Measurements from ENCODE around the gene FBXW11. TPM values are rescaled to one million over a fixed set of nuclear protein-coding genes. Genes with fewer than 3 reads are reported as not detected.

The FBXW11 gene
- polyA plus RNA-seq, 1 experiment, result 77.1 TPM

DNA sequence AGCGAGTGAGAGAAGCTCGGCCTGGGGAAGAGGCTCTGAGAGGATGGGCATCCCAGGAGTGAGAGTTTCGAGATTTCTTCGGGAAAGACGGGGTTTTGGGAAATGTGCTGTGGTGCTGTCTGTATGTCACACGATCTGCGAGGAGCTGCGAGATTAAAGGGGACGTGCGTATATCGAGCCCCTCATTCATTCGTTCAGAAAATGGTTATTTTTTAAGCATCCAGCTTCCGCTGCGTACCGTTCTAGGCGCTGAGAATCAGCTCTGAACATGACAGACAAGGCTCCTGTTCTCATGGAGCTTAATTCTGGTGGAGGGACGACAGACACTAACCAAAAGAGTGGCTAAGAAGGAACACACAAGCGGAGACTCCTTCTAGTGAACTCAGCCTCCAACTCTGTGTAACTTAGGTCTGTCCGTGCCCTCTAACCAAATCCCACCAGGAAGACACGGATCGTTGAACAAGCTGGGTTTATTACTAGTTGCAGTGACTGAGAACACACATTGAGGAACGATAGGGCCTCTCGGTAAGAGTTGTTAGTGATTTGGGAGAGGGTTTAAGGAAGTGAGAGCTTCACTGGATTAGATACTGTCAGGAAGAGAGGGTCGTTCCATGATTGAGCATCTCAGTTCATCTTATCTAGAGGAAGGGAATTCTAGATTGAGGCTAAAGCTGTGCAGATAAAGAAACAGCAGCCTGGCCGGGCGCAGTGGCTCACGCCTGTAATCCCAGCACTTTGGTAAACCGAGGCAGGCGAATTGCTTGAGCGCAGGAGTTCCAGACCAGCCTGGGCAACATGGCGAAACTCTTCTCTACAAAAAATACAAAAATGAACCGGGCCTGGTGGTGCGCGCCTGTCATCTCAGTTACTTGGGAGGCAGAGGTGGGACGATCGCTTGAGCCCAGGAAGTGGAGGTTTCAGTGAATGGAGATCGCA is 1.0 kb upstream of the FBXW11 start:
- DNase-seq (ENCODE audit: low read depth, low spot score), result no peak
- TF ChIP-seq, protein P1, sequence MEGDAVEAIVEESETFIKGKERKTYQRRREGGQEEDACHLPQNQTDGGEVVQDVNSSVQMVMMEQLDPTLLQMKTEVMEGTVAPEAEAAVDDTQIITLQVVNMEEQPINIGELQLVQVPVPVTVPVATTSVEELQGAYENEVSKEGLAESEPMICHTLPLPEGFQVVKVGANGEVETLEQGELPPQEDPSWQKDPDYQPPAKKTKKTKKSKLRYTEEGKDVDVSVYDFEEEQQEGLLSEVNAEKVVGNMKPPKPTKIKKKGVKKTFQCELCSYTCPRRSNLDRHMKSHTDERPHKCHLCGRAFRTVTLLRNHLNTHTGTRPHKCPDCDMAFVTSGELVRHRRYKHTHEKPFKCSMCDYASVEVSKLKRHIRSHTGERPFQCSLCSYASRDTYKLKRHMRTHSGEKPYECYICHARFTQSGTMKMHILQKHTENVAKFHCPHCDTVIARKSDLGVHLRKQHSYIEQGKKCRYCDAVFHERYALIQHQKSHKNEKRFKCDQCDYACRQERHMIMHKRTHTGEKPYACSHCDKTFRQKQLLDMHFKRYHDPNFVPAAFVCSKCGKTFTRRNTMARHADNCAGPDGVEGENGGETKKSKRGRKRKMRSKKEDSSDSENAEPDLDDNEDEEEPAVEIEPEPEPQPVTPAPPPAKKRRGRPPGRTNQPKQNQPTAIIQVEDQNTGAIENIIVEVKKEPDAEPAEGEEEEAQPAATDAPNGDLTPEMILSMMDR (IDR thresholded peaks at IDR 0.05; ENCODE audit: low read depth, low read length), result no peak
- POLR2A ChIA-PET, result interaction anchor here (0.5 to 1.6 kb wide), 8 partner anchors 10 to 412 kb away, joined by 3 to 8 read pairs (median 4); partner anchors contain the start of gene UBTD2
- Histone ChIP-seq H3K27me3 (ENCODE audit: control insufficient read depth, insufficient read depth, low read length) (no peaks in the 10 kb centered on the region), H3K9me3 (ENCODE audit: control insufficient read depth, insufficient read depth, low read length) (peaks cover 3% of the 10 kb centered on the region; the same call in 1 of the 2 replicates), H3K4me3 (ENCODE audit: low read depth, low read length) (peak overlapping the region; percentile 95), H3K27ac (ENCODE audit: low read depth, low read length) (peak overlapping the region; percentile 99)
- CTCF ChIA-PET, result interaction anchor here (0.6 to 7.3 kb wide), 7 partner anchors 8 to 589 kb away, joined by 3 to 59 read pairs (median 5); partner anchors contain the start of genes FGF18 and STK10

GRCh38 chr5:172005708-172006320 is 624 bp downstream of the FBXW11 start:
- Histone ChIP-seq H3K27me3 (ENCODE audit: control insufficient read depth, insufficient read depth, low read length) (no peaks in the 10 kb centered on the region), H3K9me3 (ENCODE audit: control insufficient read depth, insufficient read depth, low read length) (peaks cover 3% of the 10 kb centered on the region; the same call in 1 of the 2 replicates), H3K27ac (ENCODE audit: low read depth, low read length) (peak overlapping the region; percentile 71), H3K4me3 (ENCODE audit: low read depth, low read length) (peak overlapping the region; percentile 95)
- ChIA-PET CTCF (interaction anchor here (0.9 to 7.3 kb wide), 4 partner anchors 8 to 288 kb away, joined by 3 to 59 read pairs (median 6); no protein-coding TSS in a partner anchor), POLR2A (interaction anchor here (0.6 to 1.6 kb wide), 9 partner anchors 8 to 485 kb away, joined by 3 to 8 read pairs (median 5); partner anchors contain the start of gene STK10)
- DNase-seq (ENCODE audit: low read depth, low spot score), result no peak
- TF ChIP-seq, protein P1 (IDR thresholded peaks at IDR 0.05; ENCODE audit: low read depth, low read length), result no peak

GRCh38 chr5:172004824-172005237 is 1.6 kb downstream of the FBXW11 start:
- Histone ChIP-seq H3K9me3 (ENCODE audit: control insufficient read depth, insufficient read depth, low read length) (peaks cover 3% of the 10 kb centered on the region; the same call in 1 of the 2 replicates), H3K4me3 (ENCODE audit: low read depth, low read length) (peak overlapping the region; percentile 95), H3K27ac (ENCODE audit: low read depth, low read length) (no peak overlapping the region), H3K27me3 (ENCODE audit: control insufficient read depth, insufficient read depth, low read length) (no peaks in the 10 kb centered on the region)
- no peak for DNase-seq (ENCODE audit: low read depth, low spot score)
- TF ChIP-seq, protein P1 (IDR thresholded peaks at IDR 0.05; ENCODE audit: low read depth, low read length), result no peak
- ChIA-PET POLR2A (no interaction called here), CTCF (interaction anchor here (0.7 to 7.3 kb wide), 4 partner anchors 10 to 94 kb away, joined by 3 to 59 read pairs (median 4); no protein-coding TSS in a partner anchor)

DNA sequence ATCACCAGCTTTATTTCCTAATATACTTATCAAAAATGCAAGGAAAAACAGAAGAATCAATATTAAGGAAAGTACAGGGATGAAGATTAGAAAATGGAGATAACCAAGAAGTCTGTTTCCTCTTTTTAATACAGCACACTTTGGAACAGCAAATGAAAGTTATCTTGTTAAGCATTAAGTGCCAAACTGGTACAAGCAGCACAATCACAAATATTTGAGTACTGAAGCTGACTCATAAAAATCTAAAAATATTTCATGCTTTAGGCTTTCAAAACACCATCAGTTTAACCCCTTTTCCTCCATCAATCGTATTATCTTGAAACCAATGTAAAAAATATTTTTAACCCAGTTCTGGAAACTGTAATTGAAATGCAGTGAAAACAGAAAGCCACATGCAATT is 2.7 kb downstream of the FBXW11 start:
- Histone ChIP-seq H3K27me3 (ENCODE audit: control insufficient read depth, insufficient read depth, low read length) (no peaks in the 10 kb centered on the region), H3K27ac (ENCODE audit: low read depth, low read length) (no peak overlapping the region), H3K4me3 (ENCODE audit: low read depth, low read length) (no peak overlapping the region), H3K9me3 (ENCODE audit: control insufficient read depth, insufficient read depth, low read length) (peaks cover 3% of the 10 kb centered on the region; the same call in 1 of the 2 replicates)
- ChIA-PET CTCF (interaction anchor here (0.9 to 7.3 kb wide), 6 partner anchors 9 to 93 kb away, joined by 3 to 59 read pairs (median 4); no protein-coding TSS in a partner anchor), POLR2A (no interaction called here)
- TF ChIP-seq, protein P1 (IDR thresholded peaks at IDR 0.05; ENCODE audit: low read depth, low read length), result no peak
- no peak for DNase-seq (ENCODE audit: low read depth, low spot score)

Data from AG04450 (cell line).